Kidney capillary endothelial cell (primary cell): Measurements from ENCODE around the gene DMD.

Experiments
- DNase-seq: peaks from one replicate; pipeline ENCODE4 v3.0.0-alpha.2; 2018; ENCODE audit warnings: low spot score

The DMD gene

DNA sequence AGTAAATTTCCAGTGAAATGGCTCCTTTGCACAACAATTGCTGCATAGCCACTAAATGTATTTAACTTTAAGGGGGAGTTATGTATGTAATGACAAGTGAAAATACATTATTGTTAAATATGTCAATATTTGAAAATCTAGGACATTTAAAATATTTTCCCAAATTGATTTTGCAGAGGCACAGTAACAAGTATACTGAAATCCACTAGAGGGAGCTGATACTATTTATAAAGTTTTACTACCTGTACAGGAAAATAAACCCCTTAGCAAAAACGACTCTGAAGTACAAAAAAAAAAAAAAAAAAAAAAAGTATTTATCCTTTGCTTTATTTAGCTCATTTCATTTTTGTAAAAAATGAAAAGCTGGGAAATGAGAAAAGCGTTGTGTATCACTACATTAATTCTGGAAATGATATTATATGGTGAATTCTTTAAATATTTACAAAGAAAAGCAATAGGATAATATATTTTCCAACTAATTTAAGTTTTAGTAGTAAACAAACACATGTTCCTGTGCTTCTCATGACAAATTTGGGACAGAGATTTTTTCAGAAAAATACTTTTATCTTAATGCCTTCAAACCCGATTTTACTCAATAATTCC is 727.7 kb downstream of the DMD start:
- no peak for DNase-seq

GRCh38 chrX:32480019-32480418 is 731.3 kb downstream of the DMD start:
- no peak for DNase-seq

GRCh38 chrX:32472364-32472763 is 739.0 kb downstream of the DMD start:
- DNase-seq, result no peak

GRCh38 chrX:32455704-32456103 is 755.6 kb downstream of the DMD start:
- no peak for DNase-seq

- DNase-seq, result no peak
Measured at GRCh38 chrX:32451954-32452695, 759.2 kb downstream of the DMD start.

DNA sequence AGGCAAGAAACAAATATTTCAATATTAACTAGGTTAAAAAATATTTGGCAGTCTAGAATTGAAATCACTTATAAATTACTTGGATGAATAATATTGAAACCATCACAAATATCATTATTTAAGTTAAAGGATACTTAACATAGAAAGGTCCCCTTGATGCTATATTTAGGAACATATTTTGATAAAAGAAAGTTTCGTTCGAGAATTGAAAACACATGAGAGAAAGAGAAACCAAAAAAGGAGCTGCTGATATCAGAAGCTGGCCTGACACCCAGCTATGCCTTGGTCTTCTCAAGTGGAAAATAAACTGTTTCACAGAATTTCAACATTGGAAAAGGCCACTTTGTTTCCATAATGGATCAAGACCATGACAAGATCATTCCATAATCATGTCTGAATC is 762.4 kb downstream of the DMD start:
- DNase-seq, result no peak

DNA sequence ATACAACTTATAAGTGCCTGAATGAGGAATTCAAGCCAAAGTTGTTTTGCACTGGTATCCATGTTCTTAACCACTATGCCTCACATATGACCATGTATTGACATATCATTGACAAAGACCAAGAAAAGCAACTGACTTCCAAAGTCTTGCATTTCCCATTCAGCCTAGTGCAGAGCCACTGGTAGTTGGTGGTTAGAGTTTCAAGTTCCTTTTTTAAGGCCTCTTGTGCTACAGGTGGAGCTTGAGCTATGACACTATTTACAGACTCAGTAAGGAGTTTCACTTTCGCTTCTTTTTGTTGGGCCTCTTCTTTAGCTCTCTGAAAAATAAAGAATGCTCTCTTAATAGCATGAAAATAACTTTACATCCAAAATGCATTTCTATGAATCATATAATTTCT is 763.0 kb downstream of the DMD start:
- no peak for DNase-seq

DNA sequence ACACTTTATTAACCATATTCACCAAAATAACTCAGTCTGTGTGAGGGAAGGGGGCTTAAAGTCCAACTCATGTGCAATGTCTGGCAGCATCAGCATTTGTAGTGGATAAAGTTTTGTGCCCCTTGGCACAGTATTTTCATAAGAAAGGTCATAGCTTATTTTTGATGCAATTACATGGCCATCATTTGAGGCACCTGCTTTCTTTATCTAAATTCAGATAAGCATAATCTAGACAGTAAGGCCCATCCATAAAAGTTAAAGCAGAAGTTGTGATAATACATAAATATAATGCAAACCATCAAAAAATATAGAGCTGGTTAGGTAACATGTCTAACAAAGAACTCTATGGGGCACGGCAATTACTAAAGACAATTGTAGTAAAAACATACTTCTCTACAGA is 763.7 kb downstream of the DMD start:
- DNase-seq, result no peak

DNA sequence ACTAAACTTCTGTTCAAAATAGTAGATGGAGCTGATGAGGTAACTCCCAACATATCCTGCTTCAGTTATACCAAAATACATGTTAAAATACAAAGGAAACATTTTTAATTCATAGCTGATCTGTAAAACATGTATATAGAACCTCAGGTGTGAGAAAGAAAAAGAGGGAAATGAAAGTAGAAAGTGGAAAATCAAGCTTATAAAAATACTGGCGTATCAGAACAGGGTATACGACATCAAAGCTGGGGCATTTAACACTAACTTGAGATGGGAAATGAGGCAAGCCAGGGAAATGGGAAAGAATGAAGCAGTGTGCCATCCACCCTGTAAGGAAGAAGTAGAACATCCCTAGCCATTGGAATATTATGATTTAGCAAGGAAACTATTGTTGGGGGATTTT is 767.5 kb downstream of the DMD start:
- DNase-seq, result no peak

DNA sequence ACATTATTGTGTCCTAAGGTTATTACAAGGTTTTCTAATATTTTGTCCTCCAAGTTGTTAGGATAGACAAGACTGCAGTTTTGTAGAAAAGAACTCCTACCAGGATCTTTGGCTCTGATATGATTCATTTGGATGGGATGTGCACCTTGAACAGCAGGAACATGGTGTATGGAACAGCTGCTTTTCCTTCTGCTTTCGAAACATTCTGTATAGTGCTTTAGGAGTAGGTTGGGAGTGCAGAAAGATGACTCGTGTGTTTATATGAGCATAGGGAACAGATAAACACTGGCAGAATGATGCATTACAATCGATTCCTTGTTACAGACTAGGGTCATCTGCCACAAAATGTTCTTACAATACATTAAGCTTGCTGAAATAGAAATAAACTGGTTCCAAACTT is 790.1 kb downstream of the DMD start:
- no peak for DNase-seq

DNA sequence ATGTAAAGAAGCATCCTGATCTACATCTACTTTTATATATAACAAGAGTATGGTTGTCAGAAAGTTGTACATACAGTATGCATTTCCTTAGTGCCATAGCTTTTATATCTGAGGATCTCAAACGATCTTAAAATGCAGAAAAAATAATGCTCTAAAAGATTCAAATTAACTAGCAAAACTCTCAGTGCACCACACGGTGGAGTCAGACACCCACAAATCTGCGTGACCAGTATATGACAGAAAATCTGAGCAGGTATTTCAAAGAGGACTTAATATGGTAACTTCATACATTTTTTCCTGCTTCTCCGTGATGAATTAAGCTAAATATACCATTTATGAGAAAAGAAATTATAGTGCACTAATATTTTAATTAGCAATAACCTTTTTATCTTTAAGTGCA is 803.0 kb downstream of the DMD start:
- no peak for DNase-seq

- DNase-seq, result no peak
Measured at GRCh38 chrX:32397562-32398216, 813.7 kb downstream of the DMD start.

GRCh38 chrX:32395878-32396277 is 815.5 kb downstream of the DMD start:
- DNase-seq, result no peak

GRCh38 chrX:32392655-32393054 is 818.7 kb downstream of the DMD start:
- no peak for DNase-seq

GRCh38 chrX:32370456-32371205 is 840.7 kb downstream of the DMD start:
- DNase-seq, result no peak

DNA sequence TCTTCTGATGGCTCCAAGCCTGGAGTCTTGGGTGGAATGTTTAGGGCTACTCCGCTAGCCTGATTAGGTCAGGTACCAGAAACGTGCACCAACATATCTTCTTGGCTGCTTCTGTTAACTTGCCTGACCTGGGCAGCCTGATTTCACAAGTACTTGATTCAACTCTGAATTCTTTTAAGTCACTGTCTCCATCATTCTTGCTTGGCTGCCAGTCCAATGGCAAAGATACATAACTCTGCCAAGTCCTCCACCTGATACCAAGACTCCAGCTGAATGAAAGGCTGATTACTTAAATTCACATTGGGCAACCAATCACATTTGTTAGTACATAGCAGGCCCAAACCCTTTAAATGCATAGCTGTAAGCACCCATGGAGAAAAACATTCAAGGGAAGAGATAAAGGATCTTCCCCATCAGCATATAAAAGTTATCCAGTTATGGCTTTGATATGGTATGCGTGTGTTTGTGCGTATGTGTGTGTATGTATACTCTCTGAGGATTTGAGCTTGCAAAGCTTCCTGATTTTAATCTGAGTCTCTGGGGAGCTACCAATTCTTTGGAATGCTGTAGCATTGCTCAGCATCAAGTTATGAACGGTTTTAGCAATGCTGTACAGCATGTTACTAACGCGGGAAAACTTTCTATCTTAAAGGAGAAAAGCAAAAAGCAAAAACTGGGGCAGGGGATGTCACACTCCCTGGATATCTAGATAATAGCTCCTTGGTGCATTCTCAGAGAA is 917.2 kb downstream of the DMD start:
- no peak for DNase-seq

GRCh38 chrX:32289356-32289755 is 922.0 kb downstream of the DMD start:
- DNase-seq, result no peak

- DNase-seq, result no peak
Measured at GRCh38 chrX:32281853-32282252, 929.5 kb downstream of the DMD start.

GRCh38 chrX:32280921-32281320 is 930.4 kb downstream of the DMD start:
- DNase-seq, result no peak

GRCh38 chrX:32280489-32280888 is 930.9 kb downstream of the DMD start:
- no peak for DNase-seq

GRCh38 chrX:32276153-32276552 is 935.2 kb downstream of the DMD start:
- DNase-seq, result no peak

GRCh38 chrX:32269866-32270265 is 941.5 kb downstream of the DMD start:
- no peak for DNase-seq
